PC-3 (cell line): Measurements from ENCODE around the gene GTF2E1.

Experiments used
- CTCF ChIP-seq: fragments of 300-600 bp; sonication (generic); conservative IDR thresholded peaks from 2 replicates; pipeline ENCODE4 v1.5.1; 2017; ENCODE audit warnings: antibody characterized with exemption, low read depth, mild to moderate bottlenecking, low read length
- EZH2 ChIP-seq: fragments of 300-600 bp; sonication (generic); IDR thresholded peaks from one replicate; pipeline ENCODE4 v1.6.1; 2017; ENCODE audit warnings: antibody characterized with exemption, mild to moderate bottlenecking, low read length; ENCODE audit not compliant: unreplicated experiment
- EZH2phosphoT487 ChIP-seq: fragments of 300-600 bp; sonication (generic); IDR thresholded peaks from 2 replicates; pipeline ENCODE4 v1.6.1; 2018; ENCODE audit warnings: mild to moderate bottlenecking, antibody characterized with exemption, low read length, borderline replicate concordance

- TF ChIP-seq CTCF (no peak), EZH2phosphoT487 (no peak), EZH2 (no peak)
Observed at GRCh38 chr3:120824613-120825012, 82.1 kb downstream of the GTF2E1 start.
